GM18909 (cell line): ENCODE measurements around the gene PPP6C.
A peak's percentile ranks its signal among the peaks of the same experiment; 100 is the strongest.
"Not testable (repeated sequence)": the region's sequence is repeated elsewhere in the genome, so short reads cannot be mapped to it uniquely, and the experiment has no call there.

ENCODE experiments used
- ATAC-seq: cut with Tn5 transposase; IDR thresholded peaks from one replicate; pipeline ENCODE4 v1.9.1; 2021; ENCODE audit warnings: mild to moderate bottlenecking; ENCODE audit not compliant: unreplicated experiment, poor library complexity

The PPP6C gene

DNA sequence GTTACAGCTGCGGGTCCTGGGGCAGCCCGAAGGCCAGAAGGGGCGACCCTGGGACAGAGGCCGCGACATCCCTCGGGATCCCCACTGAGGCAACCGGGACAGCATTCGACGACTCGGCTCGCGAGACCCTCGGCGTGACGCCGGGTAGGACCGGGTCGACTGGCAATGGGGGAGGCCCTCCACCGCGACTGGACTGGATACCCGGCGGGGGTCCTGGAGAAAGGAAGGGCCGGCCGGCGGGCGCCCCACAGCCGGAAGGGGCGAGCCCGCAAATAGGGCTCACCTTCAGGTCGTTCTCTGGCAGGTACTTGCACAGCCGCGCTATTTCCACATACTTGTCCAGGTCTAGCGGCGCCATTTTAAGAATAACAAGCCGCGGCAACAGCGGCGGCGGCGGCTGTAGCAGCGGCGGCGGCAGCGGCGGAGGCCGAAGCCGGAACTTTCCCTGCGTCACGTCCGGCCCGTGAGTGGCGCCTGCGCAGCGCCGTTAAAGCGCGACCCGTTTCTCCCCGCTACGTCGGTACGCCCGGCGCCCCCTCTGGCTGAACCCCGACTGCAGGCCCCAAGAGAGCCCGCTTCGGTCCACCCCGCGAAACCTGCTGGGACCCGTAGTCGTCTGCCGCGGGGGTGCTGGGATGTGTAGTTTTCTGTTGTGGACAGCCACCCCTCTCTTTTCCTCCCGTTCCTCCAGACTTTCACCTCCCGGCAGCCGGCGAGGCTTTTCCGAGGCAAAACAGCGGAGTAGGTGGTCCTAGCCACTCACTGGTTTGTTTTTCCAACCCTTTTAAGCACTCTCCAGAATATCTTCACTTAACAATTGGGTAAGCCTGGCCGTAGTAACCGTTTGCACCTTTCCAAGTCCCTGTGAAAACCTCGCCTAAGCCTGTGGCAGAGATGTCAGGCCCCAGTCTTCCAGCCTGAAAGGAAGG, at the start of gene PPP6C:
Gene PPP6C, minus strand, starts transcription at position 443 of the 929 bp plus-strand sequence. Its CDS starts 85 bp downstream, at position 358.
- peak; percentile 97 for ATAC-seq

DNA sequence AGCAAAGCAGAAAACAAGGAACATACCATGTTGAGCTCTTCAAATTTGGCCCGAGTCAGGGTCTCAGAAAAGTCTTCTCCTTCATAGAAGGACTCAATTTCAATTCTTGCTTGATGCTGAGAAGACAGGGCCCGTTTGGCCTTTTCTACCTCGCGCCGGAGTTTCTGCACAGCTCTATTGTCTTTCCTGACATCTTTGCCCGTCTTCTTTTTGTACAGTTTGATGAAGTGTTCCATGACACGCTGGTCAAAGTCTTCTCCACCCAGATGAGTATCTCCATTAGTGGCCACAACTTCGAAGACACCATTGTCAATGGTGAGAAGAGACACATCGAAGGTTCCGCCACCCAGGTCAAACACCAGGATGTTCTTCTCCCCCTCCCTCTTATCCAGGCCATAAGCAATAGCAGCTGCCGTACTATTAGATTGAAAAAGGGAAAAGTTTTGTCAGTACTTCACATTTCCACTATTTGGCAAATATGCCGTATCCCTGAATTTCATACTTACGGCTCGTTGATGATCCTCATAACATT, 49.4 kb upstream of the PPP6C start:
- ATAC-seq = no peak

DNA sequence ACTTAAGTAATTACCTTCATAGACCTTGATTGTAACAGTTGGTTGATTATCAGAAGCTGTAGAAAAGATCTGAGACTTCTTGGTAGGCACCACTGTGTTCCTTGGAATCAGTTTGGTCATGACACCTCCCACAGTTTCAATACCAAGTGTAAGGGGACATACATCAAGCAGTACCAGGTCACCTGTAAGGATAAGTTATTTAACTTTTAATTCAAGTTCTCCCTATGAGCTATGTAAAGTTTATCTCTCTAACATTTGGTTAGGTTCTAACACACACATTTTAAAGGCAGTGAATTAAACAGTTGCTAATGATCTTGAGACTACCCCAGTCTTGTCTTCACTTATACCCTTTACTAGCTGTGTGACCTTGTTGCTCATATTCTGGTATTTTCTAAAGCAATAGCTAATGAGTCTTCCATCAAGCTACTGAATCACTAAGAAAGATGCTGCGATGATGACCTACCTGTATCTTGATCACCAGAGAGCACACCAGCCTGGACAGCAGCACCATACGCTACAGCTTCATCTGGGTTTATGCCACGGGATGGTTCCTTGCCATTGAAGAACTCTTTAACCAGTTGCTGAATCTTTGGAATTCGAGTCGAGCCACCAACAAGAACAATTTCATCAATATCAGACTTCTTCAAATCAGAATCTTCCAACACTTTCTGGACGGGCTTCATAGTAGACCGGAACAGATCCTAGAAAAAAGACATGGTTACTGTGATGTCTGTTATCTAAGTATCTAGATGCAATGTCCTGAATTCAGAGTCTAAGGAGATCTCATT, 48.7 kb upstream of the PPP6C start:
- ATAC-seq = no peak

DNA sequence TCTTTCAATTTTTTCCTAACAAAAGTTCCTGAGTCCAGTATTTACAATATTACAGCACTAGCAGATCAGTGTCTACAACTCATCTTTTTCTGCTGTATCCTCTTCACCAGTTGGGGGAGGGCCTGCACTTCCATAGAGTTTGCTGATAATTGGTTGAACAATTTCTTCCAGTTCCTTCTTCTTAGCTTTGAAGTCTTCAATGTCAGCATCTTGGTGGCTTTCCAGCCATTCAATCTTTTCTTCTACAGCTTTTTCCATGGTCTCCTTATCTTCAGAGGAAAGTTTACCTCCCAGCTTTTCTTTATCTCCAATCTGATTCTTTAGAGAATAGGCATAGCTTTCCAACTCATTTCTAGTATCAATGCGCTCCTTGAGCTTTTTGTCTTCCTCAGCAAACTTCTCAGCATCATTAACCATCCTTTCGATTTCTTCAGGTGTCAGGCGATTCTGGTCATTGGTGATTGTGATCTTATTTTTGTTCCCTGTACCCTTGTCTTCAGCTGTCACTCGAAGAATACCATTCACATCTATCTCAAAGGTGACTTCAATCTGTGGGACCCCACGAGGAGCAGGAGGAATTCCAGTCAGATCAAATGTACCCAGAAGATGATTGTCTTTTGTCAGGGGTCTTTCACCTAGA, 47.0 kb upstream of the PPP6C start:
- not testable (repeated sequence) for ATAC-seq

DNA sequence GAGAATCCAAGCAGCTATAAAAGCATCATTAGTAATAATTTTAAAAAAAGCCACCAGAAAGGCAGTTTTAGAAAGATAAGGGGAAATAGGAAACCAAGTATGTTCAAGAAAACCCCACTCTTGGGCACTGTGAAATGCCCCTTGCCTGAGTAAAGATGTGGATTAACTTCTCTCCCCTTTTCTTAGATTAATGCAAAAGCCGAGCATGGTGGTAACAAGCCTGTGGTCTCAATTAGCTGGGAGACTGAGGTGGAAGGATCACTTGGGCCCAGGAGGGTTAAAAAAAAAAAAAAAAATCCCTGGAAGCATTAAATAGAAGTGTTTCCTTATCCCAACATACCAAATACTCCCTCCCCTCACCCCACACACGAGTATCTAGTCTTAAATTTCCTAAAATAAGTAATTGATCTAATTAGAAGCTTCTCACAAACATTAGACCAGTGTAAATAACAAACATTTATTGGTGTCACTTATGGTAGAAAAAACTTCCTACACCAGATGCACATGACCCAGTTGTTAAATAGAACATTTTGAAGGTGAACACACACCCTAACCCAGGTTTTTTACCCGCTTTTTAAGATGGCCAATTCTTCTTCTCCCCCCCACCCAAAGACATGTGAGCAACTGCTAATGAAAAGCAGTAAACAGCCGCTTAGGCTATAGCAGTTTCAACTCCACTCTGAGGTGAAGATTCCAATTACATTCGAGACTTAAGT, 46.4 kb upstream of the PPP6C start:
- ATAC-seq = no peak

DNA sequence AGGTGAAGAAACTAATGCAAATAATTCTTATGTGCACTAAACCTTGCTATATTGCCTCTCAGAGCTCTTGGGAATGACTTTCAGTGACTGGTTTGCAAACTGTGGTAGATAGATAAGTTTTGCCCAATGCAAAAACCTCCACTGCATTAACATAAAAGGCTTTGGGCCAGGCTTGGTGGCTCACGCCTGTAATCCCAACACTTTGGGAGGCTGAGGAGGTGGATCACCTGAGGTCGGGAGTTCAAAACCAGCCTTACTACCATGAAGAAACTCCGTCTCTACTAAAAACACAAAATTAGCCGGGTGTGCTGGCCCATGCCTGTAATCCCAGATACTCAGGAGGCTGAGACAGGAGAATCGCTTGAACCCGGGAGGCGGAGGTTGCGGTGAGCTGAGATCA, 44.5 kb upstream of the PPP6C start:
- ATAC-seq = not testable (repeated sequence)

DNA sequence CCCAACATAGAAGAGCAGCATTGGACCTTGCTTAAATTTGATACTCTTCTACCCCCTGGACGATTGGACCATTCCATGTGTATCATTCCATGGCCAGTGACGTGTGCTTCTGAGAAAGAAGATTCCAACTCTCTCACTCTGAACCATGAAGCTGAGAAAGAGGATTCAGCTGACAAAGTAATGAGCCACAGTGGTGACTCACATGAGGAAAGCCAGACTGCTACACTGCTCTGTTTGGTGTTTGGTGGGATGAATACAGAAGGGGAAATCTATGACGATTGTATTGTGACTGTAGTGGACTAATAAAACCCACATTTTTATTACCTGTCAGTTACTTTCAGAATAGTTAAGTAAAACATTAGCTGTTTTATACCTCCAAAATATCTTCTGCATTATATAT, 44.1 kb upstream of the PPP6C start:
- no peak for ATAC-seq

DNA sequence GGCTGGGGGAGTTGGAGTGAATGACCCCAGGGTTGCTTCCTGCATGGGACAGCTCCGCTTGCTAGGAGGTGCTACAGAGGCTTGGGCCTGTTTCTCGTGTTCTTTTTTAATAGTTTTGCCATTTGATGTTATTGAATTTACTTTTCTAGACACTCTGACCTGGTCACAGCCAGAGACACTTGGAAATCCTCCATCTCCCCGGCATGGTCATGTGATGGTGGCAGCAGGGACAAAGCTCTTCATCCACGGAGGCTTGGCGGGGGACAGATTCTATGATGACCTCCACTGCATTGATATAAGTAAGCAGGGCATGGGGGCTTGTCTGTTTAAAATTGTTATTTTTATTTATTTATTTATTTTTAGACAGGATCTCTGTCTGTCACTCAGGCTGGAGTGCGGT, 38.2 kb upstream of the PPP6C start:
- no peak for ATAC-seq

DNA sequence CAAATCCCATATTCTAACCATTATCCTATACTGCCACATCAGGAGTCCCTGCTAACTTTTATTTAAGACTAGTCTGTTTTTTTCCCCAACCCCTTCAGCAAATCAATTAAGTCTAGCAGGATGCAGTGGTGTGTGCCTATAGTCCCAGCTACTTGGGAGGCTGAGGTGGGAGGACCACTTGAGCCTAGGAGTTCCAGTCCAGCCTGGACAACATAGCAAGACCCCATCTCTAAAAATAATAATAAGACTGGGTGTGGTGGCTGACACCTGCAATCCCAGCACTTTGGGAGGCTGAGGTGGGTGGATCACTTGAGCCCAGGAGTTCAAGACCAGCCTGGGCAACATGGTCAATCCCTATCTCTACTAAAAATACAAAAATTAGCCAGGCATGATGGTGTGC, 35.3 kb upstream of the PPP6C start:
- ATAC-seq = not testable (repeated sequence)

DNA sequence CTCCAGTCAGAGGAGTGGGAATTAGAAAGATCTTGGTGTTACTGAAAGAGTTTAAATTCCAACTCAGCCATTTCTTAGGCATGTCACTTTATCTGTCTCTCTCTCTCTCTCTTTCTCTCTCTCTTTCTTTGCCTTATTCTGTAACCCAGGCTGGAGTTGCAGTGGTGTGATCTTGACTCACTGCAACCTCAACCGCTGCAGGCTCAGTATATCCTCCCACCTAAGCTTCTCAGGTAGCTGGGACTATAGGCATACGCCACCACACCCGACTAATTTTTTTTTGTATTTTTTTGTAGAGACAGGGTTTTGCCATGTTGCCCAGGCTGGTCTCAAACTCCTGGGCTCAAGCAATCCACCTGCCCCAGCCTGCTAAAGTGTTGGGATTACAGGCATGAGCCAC, 29.0 kb upstream of the PPP6C start:
- ATAC-seq = no peak

DNA sequence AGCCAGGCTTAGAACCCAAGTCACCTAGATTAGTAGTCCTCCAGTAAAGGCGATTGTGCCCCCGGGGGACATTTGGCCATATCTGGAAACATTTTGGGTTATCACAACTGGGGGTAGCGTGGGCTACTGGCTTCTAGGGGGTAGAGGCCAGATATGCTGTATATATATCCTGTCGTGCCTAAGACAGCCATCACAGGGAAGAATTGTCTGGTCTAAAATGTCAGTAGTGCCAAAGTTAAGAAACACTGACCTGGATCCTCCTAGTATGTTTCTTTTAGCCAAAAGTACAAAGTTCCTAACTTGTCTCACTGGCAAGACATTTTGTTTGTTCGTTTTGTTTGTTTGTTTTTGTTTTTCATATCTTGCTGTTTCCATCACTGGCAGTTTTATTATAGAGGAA, 24.6 kb upstream of the PPP6C start:
- no peak for ATAC-seq

DNA sequence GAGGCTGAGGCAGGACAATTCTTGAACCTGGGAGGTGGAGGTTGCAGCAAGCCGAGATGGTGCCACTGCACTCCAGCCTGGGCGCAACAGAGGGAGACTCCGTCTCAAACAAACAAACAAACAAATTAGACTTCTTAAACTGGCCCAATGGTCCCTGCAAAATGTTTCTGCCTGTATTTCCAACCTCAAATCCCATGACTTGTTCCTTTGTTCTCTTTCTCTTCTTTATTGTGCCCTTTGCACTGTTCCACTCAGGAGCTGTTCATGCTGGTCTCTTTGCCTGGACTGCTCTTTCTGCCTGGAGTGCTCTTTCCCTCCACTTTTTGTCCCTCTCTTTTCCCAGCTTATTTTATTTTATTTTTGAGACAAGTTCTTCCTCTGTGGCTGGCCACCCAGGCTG, 14.9 kb upstream of the PPP6C start:
- no peak for ATAC-seq

DNA sequence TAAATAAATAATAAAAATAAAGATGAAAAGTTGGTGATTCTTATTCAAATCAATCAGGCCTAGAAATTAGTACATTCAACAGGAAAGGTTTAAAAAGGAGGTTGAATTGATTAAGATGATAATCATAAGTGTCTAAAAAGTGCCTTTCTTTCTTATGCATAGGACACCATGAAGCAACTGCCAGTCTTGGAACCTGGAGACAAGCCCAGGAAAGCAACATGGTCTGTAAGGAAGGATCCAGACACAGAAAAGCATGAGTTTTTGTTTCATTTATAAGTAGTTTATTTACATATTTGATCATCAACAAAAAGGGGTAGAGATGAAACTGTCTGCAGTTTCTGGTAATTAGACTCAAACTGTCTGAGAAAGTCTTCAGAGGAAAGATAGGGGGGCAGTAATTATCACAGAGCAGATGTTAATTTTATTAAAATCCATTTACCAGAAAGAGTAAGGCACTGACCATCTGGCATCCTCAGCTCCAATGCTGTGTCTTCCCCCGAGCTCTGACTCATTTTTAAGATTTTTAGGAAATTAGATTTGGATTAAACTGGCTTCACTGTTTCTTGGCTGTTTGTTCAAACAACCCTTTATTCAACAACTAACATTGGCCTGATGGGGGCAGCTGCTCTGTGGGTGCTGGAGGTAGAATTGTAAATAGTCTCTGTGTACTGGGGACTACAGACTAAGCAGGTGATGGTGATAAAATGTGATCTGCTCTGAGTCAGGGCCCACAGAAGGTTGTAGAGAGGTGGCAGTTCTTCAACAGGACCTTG, 13.4 kb upstream of the PPP6C start:
- ATAC-seq = no peak

DNA sequence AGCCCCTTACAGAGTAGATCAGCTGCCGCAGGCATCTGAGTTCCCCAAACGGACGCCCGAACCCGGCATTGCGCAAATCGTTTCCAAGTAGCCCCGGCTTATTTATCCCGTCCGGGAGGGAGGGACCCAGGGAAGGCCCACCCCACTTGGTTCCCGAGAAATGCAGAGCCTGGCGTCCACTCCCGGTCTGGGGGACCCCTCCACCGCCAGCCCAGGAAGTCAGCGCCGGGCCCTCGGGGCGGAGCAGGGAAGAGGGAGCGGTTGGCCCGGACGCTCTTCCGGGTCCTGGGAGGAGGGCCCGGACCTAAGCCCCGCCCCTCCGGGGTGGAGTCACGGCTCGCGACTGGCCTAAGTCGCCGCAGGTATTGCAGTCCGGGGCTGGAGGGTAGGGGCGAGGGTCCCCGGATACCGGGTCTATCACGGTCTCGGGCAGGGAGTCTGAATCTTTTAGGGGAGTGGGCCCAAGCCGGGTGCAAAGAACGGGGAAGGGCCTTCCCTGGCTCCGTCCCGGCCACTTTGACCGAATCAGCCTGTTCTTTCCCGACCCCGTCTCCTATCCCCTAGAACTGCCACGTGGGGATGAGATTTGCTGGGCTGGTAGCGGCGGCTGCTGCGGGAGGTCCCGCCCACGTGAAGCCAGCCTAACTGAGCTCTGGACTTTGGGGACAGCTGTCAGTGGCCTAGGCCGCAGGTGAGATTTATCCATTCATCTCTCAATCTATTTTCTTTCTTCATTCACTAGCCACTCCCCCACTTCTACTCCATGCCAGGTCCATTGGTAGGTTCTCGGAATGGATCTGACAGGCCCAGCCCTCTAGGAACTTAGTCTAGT, 10.8 kb upstream of the PPP6C start, which contains the start of gene RABEPK:
Gene RABEPK, plus strand, starts transcription at position 327 of the 832 bp plus-strand sequence. CDS start 2,472 bp downstream, outside the sequence.
- ATAC-seq = peak; percentile 99

DNA sequence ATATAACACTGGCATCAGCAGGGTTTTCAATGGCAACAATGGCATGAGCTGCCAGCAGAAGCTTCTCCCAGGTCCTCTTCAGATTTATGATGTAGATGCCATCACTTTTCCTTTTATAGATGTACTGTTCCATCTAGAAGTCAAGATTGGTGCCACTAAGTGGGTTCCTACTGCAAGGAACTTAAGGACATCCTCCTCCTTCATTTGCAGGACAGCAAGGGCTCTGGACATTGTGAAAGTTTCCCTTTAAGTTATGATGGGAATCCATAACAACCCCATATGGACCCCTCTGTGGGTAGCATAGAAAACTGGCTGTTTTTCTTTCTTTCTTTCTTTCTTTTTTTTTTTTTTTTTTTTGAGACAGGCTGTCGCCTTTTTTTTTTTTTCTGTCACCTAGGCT, 6.0 kb upstream of the PPP6C start:
- not testable (repeated sequence) for ATAC-seq

DNA sequence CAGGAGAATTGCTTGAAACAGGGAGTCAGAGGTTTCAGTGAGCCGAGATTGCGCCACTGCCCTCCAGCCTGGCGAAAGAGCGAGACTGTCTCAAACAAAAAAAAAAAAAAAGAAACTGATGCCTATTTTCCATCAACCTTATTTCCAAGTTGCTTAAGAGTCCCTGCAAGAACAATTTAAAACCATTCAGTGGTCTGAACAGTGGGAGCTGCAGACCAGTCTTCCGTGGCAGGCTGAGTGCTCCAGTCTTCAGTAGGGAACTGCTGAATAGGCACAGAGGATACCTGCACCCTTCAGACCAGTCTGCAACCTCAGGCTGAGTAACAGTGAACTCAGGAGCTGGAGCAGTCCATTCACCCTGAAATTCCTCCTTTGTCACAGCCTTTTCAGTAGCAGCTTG, 4.9 kb upstream of the PPP6C start:
- not testable (repeated sequence) for ATAC-seq

DNA sequence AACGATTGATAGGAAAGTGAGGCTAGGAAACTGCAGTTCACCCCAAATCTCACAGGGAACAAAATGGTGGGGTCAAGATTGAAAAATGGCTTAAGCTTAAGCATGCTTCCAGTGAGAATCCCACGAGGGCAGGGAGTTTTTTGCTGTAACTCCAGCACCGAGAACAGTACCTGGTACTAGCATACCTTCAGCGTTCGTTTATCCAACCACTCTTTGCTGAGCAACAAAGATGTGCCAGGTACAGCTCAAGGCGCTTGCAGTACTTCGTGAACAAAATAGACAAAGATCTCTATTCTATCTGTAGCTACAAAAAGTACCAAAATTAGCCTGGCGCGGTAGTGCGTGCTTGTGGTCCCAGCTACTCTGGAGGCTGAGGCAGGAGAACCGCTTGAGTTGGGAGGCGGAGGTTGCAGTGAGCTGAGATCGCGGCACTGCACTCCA, 778 bp upstream of the PPP6C start:
- ATAC-seq = no peak

DNA sequence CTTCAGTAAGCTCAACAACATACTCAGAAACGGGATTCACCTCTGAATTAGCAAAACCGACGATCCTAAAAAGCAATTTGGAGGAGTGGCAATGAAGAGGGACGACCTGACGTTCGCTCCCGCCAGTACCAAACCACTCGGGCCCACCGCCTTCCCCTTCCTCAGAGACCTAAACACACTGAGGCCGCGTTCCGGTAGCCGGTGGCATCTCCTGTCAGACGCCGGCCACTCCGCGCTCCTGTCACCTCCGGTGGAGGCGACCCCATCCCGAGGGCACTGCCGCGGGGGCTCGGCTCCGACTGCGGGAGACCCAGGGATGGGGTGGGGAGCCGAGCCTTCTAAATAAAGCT, 617 bp downstream of the PPP6C start:
- peak; percentile 21 for ATAC-seq
